ENCODE measurements around the gene WDFY1. TPM values are rescaled to one million over a fixed set of nuclear protein-coding genes. Genes with fewer than 3 reads are reported as not detected.

WDFY1 gene
- total and polyA plus RNA-seq, 9 of the 15 experiments (the other 6 are each of a cell fraction or from before 2014, with no cell fraction given), result 5.4 to 27.6 (median 17.5) TPM

- no peak overlapping the region for H3K4me3 ChIP-seq
- intact Hi-C loops (cut with micrococcal nuclease) (loop anchor here (2.0 to 10.0 kb wide), 4 partner anchors 21 to 661 kb away; no protein-coding TSS in a partner anchor), in situ Hi-C loops (cut with MboI) (loop anchor here (10.0 kb wide), 1 partner anchor 293 kb away; no protein-coding TSS in a partner anchor)
- 2% methylated on average over 10 of the region's 12 CpGs for WGBS (ENCODE audit: insufficient coverage, low coverage, missing lambda C conversion rate)
- ATAC-seq, result no peak
- CTCF ChIA-PET (ENCODE audit: low intra/inter-chr PET ratio), result no interaction called here
- no peaks in the 10 kb centered on the region for H3K79me2 ChIP-seq (ENCODE audit: control insufficient read depth, insufficient read depth, low read length)
- no peak overlapping the region for H3K4me2 ChIP-seq (ENCODE audit: insufficient read depth, low read length)
- BruUV-seq (replicated peaks), result no TSS peak
- FAIRE-seq, result no peak
- no peak for DNase-seq (ENCODE audit: extremely low read depth in 1 of 4, low spot score in 3 of 4)
- no peaks in the 10 kb centered on the region for H3K36me3 ChIP-seq (ENCODE audit: control insufficient read depth, insufficient read depth, low read length)
- H3K9me3 ChIP-seq (replicated peaks; ENCODE audit: control insufficient read depth, insufficient read depth, low read depth, low read length), result no peaks in the 10 kb centered on the region
- no peak overlapping the region for H3K27ac ChIP-seq (ENCODE audit: extremely low read depth, low read depth, low read length)
- TF ChIP-seq PHTF2 (CRISPR knock-in tag; IDR thresholded peaks at IDR 0.05) (no peak), THRAP3 (IDR thresholded peaks at IDR 0.05; ENCODE audit: borderline replicate concordance) (no peak), RAD51 (IDR thresholded peaks at IDR 0.05; ENCODE audit: borderline replicate concordance, low read depth) (no peak), ATF1 (CRISPR knock-in tag; IDR thresholded peaks at IDR 0.05) (no peak), ATF1 (tag; IDR thresholded peaks at IDR 0.05) (no peak), ZNF140 (CRISPR knock-in tag; IDR thresholded peaks at IDR 0.05) (no peak), ZNF449 (CRISPR knock-in tag; IDR thresholded peaks at IDR 0.05) (no peak), HDAC1 (IDR thresholded peaks at IDR 0.05) (no peak), BDP1 (IDR thresholded peaks at IDR 0.05; ENCODE audit: insufficient read depth, insufficient read length) (no peak), MCM2 (IDR thresholded peaks at IDR 0.05; ENCODE audit: low read depth) (no peak)
- no peaks in the 10 kb centered on the region for H3K9me1 ChIP-seq (ENCODE audit: control insufficient read depth, insufficient read depth, low read length)
- H3K4me1 ChIP-seq (replicated peaks in 1 of 2; ENCODE audit: control insufficient read depth in 2 of 2, insufficient read depth in 2 of 2, low read length in 2 of 2), result peaks cover 0 to 12% of the 10 kb centered on the region in 2 experiments; a peak in 2 of 5 replicates
- POLR2A ChIA-PET, result interaction anchor here (0.7 kb wide), 2 partner anchors 21 to 478 kb away, joined by 3 to 4 read pairs; no protein-coding TSS in a partner anchor
- no peaks in the 10 kb centered on the region for H4K20me1 ChIP-seq (replicated peaks; ENCODE audit: control insufficient read depth, insufficient read depth, low read length)
- no peak overlapping the region for H3K9ac ChIP-seq (ENCODE audit: insufficient read depth in 1 of 2, low read depth in 2 of 2, low read length in 2 of 2)
- peaks cover 5 to 18% of the 10 kb centered on the region in 2 experiments; a peak in 4 of 5 replicates for H3K27me3 ChIP-seq (ENCODE audit: control insufficient read depth in 2 of 2, insufficient read depth in 2 of 2, low read length in 2 of 2)
- H2AFZ ChIP-seq (ENCODE audit: low read depth, low read length), result no peak overlapping the region
Measured at GRCh38 chr2:223991611-223992010, 46.5 kb upstream of the WDFY1 start.

Measured in K562 (cell line).